ENCODE data around the gene SIX2. TPM values are rescaled to one million over a fixed set of nuclear protein-coding genes. Genes with fewer than 3 reads are reported as not detected.
A peak's percentile ranks its signal among the peaks of the same experiment; 100 is the strongest.

Gene SIX2
- total and polyA plus RNA-seq, 2 of the 13 experiments (the other 11 are each of a cell fraction or from before 2014, with no cell fraction given): not detected

DNA sequence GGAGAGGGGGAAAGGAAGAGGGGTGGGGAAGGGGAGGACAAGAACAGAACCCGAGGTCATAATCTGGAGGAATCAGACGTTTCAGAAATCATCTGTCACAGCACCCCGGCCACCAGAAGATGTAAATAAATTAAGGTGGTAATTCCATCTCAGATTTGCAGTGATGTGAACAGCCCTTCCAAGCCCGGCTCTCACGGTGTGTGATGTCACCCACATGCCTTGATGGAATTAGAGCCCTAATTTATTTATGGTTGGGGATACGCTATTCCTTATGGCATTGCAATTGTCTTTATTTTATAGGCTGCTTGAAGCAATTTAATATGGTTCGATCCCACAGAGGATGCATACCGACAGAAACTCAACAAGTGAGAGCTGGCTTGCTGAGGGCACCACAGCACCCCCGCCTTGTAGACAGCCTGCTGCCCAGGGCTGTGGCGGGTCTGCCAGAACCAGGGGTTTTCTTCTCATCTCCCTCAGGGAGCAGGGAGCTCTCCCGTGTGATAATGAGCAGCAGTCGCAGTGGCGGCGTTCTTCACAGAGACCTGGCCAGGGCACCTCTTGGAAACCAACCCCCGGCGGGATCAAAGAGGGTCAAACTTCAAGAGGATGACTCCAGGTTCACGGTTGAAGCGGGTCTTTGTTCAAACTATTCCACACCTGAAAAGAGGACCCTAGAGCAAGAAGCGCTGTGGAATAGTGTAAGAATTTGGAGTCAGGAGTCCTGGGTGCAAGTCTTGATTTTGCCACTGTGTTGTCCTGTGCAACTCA, 40.5 kb upstream of the SIX2 start:
- WGBS (ENCODE audit: low lambda C conversion rate): 20% methylated on average over 15 of the region's 19 CpGs
- ATAC-seq (peak; percentile 85), FAIRE-seq (peak; percentile 34), DNase-seq (ENCODE audit: low spot score) (peak; percentile 45)
- H3K79me2 ChIP-seq (ENCODE audit: insufficient read depth, low read length): no peaks in the 10 kb centered on the region
- no peaks in the 10 kb centered on the region for H3K9me3 ChIP-seq (ENCODE audit: low read length)
- no peaks in the 10 kb centered on the region for H4K20me1 ChIP-seq (ENCODE audit: insufficient read depth, low read length)
- H3K4me2 ChIP-seq (ENCODE audit: low read depth, low read length): no peak overlapping the region
- POLR2A ChIA-PET: no interaction called here
- no peaks in the 10 kb centered on the region for H3K36me3 ChIP-seq (replicated peaks in 1 of 2; ENCODE audit: control insufficient read depth in 1 of 2, insufficient read depth in 2 of 2, low read length in 2 of 2)
- BruUV-seq (replicated peaks): no TSS peak
- no peak overlapping the region for H3K4me3 ChIP-seq (replicated peaks in 1 of 3; ENCODE audit: insufficient read depth in 1 of 3, low read depth in 2 of 3, low read length in 3 of 3)
- no peak overlapping the region for H3K9ac ChIP-seq (ENCODE audit: insufficient read depth, low read depth, low read length)
- in situ Hi-C loops (cut with HindIII; ENCODE audit: extremely low pct_ligation_motif_present, low pct_unique_long_range_greater_than_20kb) (loop anchor here (5.0 kb wide), 1 partner anchor 38 kb away; no protein-coding TSS in a partner anchor), intact Hi-C loops (cut with micrococcal nuclease; ENCODE audit: unreplicated experiment) (no loop called here)
- peaks cover 11% of the 10 kb centered on the region; the same call in 1 of the 2 replicates for H3K4me1 ChIP-seq (ENCODE audit: insufficient read depth, low read length)
- no peak overlapping the region for H3K27ac ChIP-seq (ENCODE audit: extremely low read length, insufficient read depth, low read length)
- no peak overlapping the region for H2AFZ ChIP-seq (ENCODE audit: low read length)
- peaks cover 0 to 22% of the 10 kb centered on the region in 2 experiments; a peak in 4 of 5 replicates for H3K27me3 ChIP-seq (ENCODE audit: control insufficient read depth in 1 of 2, insufficient read depth in 2 of 2, low read length in 2 of 2)
- CTCF ChIA-PET (ENCODE audit: low intra/inter-chr PET ratio, low total read pairs): no interaction called here
- TF ChIP-seq ZNF816 (CRISPR knock-in tag; IDR thresholded peaks at IDR 0.05; ENCODE audit: borderline replicate concordance): no peak
- no peak for TF ChIP-seq BRD4 (CRISPR knock-in tag; IDR thresholded peaks at IDR 0.05)
- no peak for TF ChIP-seq TEAD3 (CRISPR knock-in tag; optimal IDR thresholded peaks at IDR 0.05; ENCODE audit: borderline replicate concordance)
- 0 out of 2 replicates have a peak, but pooled peaks have one; percentile 15 for TF ChIP-seq NR2F6 (IDR thresholded peaks at IDR 0.05)
- no peak for TF ChIP-seq NR2F6 (CRISPR knock-in tag; IDR thresholded peaks at IDR 0.05)
- TF ChIP-seq ZNF207 (IDR thresholded peaks at IDR 0.05; ENCODE audit: borderline replicate concordance): no peak
- TF ChIP-seq, protein P1, sequence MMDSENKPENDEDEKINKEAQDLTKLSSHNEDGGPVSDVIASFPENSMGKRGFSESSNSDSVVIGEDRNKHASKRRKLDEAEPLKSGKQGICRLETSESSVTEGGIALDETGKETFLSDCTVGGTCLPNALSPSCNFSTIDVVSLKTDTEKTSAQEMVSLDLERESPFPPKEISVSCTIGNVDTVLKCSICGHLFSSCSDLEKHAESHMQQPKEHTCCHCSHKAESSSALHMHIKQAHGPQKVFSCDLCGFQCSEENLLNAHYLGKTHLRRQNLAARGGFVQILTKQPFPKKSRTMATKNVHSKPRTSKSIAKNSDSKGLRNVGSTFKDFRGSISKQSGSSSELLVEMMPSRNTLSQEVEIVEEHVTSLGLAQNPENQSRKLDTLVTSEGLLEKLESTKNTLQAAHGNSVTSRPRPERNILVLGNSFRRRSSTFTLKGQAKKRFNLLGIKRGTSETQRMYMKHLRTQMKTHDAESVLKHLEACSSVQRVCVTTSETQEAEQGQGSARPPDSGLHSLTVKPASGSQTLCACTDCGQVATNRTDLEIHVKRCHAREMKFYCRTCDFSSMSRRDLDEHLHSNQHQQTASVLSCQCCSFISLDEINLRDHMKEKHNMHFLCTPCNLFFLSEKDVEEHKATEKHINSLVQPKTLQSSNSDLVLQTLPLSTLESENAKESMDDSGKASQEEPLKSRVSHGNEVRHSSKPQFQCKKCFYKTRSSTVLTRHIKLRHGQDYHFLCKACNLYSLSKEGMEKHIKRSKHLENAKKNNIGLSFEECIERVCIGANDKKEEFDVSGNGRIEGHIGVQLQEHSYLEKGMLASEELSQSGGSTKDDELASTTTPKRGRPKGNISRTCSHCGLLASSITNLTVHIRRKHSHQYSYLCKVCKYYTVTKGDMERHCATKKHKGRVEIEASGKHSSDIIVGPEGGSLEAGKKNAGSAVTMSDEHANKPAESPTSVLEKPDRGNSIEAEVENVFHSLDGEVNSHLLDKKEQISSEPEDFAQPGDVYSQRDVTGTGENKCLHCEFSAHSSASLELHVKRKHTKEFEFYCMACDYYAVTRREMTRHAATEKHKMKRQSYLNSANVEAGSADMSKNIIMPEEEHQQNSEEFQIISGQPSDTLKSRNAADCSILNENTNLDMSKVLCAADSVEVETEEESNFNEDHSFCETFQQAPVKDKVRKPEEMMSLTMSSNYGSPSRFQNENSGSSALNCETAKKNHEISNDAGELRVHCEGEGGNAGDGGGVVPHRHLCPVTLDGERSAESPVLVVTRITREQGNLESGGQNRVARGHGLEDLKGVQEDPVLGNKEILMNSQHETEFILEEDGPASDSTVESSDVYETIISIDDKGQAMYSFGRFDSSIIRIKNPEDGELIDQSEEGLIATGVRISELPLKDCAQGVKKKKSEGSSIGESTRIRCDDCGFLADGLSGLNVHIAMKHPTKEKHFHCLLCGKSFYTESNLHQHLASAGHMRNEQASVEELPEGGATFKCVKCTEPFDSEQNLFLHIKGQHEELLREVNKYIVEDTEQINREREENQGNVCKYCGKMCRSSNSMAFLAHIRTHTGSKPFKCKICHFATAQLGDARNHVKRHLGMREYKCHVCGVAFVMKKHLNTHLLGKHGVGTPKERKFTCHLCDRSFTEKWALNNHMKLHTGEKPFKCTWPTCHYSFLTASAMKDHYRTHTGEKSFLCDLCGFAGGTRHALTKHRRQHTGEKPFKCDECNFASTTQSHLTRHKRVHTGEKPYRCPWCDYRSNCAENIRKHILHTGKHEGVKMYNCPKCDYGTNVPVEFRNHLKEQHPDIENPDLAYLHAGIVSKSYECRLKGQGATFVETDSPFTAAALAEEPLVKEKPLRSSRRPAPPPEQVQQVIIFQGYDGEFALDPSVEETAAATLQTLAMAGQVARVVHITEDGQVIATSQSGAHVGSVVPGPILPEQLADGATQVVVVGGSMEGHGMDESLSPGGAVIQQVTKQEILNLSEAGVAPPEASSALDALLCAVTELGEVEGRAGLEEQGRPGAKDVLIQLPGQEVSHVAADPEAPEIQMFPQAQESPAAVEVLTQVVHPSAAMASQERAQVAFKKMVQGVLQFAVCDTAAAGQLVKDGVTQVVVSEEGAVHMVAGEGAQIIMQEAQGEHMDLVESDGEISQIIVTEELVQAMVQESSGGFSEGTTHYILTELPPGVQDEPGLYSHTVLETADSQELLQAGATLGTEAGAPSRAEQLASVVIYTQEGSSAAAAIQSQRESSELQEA (CRISPR knock-in tag; IDR thresholded peaks at IDR 0.05; ENCODE audit: not compliant biosample characterization): no peak
- no peak for TF ChIP-seq HNRNPK (IDR thresholded peaks at IDR 0.05; ENCODE audit: low read depth, low read length, poor library complexity, severe bottlenecking)
- peak; percentile 67; the same call in 1 of the 2 replicates for TF ChIP-seq TCF7 (IDR thresholded peaks at IDR 0.05; ENCODE audit: low read depth)
- TF ChIP-seq IKZF4 (CRISPR knock-in tag; IDR thresholded peaks at IDR 0.05; ENCODE audit: borderline replicate concordance, low read depth, not compliant biosample characterization): no peak
- TF ChIP-seq, protein P2, sequence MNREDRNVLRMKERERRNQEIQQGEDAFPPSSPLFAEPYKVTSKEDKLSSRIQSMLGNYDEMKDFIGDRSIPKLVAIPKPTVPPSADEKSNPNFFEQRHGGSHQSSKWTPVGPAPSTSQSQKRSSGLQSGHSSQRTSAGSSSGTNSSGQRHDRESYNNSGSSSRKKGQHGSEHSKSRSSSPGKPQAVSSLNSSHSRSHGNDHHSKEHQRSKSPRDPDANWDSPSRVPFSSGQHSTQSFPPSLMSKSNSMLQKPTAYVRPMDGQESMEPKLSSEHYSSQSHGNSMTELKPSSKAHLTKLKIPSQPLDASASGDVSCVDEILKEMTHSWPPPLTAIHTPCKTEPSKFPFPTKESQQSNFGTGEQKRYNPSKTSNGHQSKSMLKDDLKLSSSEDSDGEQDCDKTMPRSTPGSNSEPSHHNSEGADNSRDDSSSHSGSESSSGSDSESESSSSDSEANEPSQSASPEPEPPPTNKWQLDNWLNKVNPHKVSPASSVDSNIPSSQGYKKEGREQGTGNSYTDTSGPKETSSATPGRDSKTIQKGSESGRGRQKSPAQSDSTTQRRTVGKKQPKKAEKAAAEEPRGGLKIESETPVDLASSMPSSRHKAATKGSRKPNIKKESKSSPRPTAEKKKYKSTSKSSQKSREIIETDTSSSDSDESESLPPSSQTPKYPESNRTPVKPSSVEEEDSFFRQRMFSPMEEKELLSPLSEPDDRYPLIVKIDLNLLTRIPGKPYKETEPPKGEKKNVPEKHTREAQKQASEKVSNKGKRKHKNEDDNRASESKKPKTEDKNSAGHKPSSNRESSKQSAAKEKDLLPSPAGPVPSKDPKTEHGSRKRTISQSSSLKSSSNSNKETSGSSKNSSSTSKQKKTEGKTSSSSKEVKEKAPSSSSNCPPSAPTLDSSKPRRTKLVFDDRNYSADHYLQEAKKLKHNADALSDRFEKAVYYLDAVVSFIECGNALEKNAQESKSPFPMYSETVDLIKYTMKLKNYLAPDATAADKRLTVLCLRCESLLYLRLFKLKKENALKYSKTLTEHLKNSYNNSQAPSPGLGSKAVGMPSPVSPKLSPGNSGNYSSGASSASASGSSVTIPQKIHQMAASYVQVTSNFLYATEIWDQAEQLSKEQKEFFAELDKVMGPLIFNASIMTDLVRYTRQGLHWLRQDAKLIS (CRISPR knock-in tag; IDR thresholded peaks at IDR 0.05): no peak

All from HepG2 (cell line).